ENCODE results near the gene APOBEC4. TPM values are rescaled to one million over a fixed set of nuclear protein-coding genes. Genes with fewer than 3 reads are reported as not detected.

Gene APOBEC4
- total and polyA plus RNA-seq, 2 of the 4 experiments (the other 2 are of a cell fraction): not detected

- WGBS, 2 experiments (ENCODE audit: extremely low coverage in 2 of 2, insufficient read length in 1 of 2): 100% methylated on average over 1 of the region's 8 CpGs; no CpG with 5 or more reads in 1 of the 2 experiments
- dilution Hi-C loops (cut with HindIII; ENCODE audit: low sequenced_read_pairs, unreplicated experiment): no loop called here
- no peak overlapping the region for H2BK15ac ChIP-seq (ENCODE audit: low read depth, low read length)
- H2BK20ac ChIP-seq (ENCODE audit: low read depth, low read length): no peak overlapping the region
- no peak overlapping the region for H2AK5ac ChIP-seq (ENCODE audit: low read depth, low read length)
- H2BK120ac ChIP-seq (ENCODE audit: low read depth, low read length): no peak overlapping the region
- no peak overlapping the region for H3K4me3 ChIP-seq (ENCODE audit: insufficient read depth, low read depth, low read length)
- H4K5ac ChIP-seq (ENCODE audit: low read depth, low read length): no peak overlapping the region
- CTCF ChIA-PET: interaction anchor here (1.2 kb wide), 1 partner anchor 267 kb away, joined by 6 read pairs; no protein-coding TSS in a partner anchor
- no peak overlapping the region for H3K23ac ChIP-seq (ENCODE audit: low read depth, low read length)
- H4K8ac ChIP-seq (ENCODE audit: low read depth in 2 of 2, low read length in 2 of 2): no peak overlapping the region
- H3K4me1 ChIP-seq (ENCODE audit: control insufficient read depth, insufficient read depth, low read length): no peaks in the 10 kb centered on the region
- in situ Hi-C loops (cut with MboI; ENCODE audit: low sequenced_read_pairs): loop anchor here (10.0 kb wide), 1 partner anchor 397 kb away; no protein-coding TSS in a partner anchor
- H3K14ac ChIP-seq (replicated peaks; ENCODE audit: low read depth, low read length): no peak overlapping the region
- no peak for TF ChIP-seq MAFK (IDR thresholded peaks at IDR 0.05; ENCODE audit: low read depth, low read length)
- no peak for TF ChIP-seq MXI1 (IDR thresholded peaks at IDR 0.05; ENCODE audit: borderline replicate concordance, low read depth, low read length)
- no peak for TF ChIP-seq USF2 (IDR thresholded peaks at IDR 0.05; ENCODE audit: low read depth, low read length)
- TF ChIP-seq RFX5 (IDR thresholded peaks at IDR 0.05; ENCODE audit: low read depth, low read length): no peak
- TF ChIP-seq NFE2L2 (IDR thresholded peaks at IDR 0.05; ENCODE audit: low read depth, low read length): no peak
- no peak for TF ChIP-seq MAZ (IDR thresholded peaks at IDR 0.05; ENCODE audit: borderline replicate concordance, low read depth, low read length)
- TF ChIP-seq RCOR1 (IDR thresholded peaks at IDR 0.05; ENCODE audit: insufficient replicate concordance, low read length): no peak
- TF ChIP-seq POLR2A (IDR thresholded peaks at IDR 0.05; ENCODE audit: low read depth, low read length): no peak
- TF ChIP-seq CTCF (conservative IDR thresholded peaks at IDR 0.05; ENCODE audit: low read depth, low read length): no peak
- no peak for TF ChIP-seq CEBPB (IDR thresholded peaks at IDR 0.05; ENCODE audit: low read depth, low read length)
- no peak for TF ChIP-seq BHLHE40 (IDR thresholded peaks at IDR 0.05; ENCODE audit: low read depth, low read length)
- TF ChIP-seq ELK1 (IDR thresholded peaks at IDR 0.05; ENCODE audit: borderline replicate concordance, low read depth, low read length): no peak
- TF ChIP-seq FOS (IDR thresholded peaks at IDR 0.05; ENCODE audit: low read depth, low read length): no peak
- no peak for TF ChIP-seq CHD1 (IDR thresholded peaks at IDR 0.05; ENCODE audit: low read depth, low read length)
- TF ChIP-seq RAD21 (IDR thresholded peaks at IDR 0.05; ENCODE audit: low read length): no peak
- TF ChIP-seq SMC3 (IDR thresholded peaks at IDR 0.05; ENCODE audit: low read depth, low read length): no peak
- no peaks in the 10 kb centered on the region for H3K9me3 ChIP-seq (ENCODE audit: control insufficient read depth, insufficient read depth, low read length)
- no peak for DNase-seq
- H3K27ac ChIP-seq (ENCODE audit: insufficient read depth, low read length): no peak overlapping the region
- POLR2A ChIA-PET (ENCODE audit: unreplicated experiment): no interaction called here
- no peak overlapping the region for H4K91ac ChIP-seq (ENCODE audit: insufficient read depth, low read depth, low read length)
- intact Hi-C loops (cut with micrococcal nuclease): no loop called here
- H3K18ac ChIP-seq (ENCODE audit: low read depth, low read length): no peak overlapping the region
- no peaks in the 10 kb centered on the region for H3K36me3 ChIP-seq (ENCODE audit: control insufficient read depth, insufficient read depth, low read length)
- no peak overlapping the region for H2AK9ac ChIP-seq (replicated peaks; ENCODE audit: low read depth, low read length, poor library complexity)
- ATAC-seq (ENCODE audit: low read depth): no peak
- no peak overlapping the region for H3K4ac ChIP-seq (ENCODE audit: low read depth, low read length)
- H2BK5ac ChIP-seq (ENCODE audit: low read depth, low read length, poor library complexity, severe bottlenecking): no peak overlapping the region
- no peak overlapping the region for H3K4me2 ChIP-seq (ENCODE audit: low read depth, low read length)
- H3K27me3 ChIP-seq (ENCODE audit: control insufficient read depth, insufficient read depth, low read length): no peaks in the 10 kb centered on the region
- no peak overlapping the region for H3K9ac ChIP-seq (ENCODE audit: low read depth, low read length)
- BruUV-seq (replicated peaks): no TSS peak
- H4K20me1 ChIP-seq (ENCODE audit: insufficient read depth, low read length): no peaks in the 10 kb centered on the region
- no peak overlapping the region for H2AFZ ChIP-seq (replicated peaks; ENCODE audit: low read length, poor library complexity)
- H3K9me1 ChIP-seq (ENCODE audit: insufficient read depth, low read length): no peaks in the 10 kb centered on the region
- peaks cover 3 to 15% of the 10 kb centered on the region in 2 experiments; a peak in 2 of 4 replicates for H3K79me1 ChIP-seq (ENCODE audit: low read depth in 1 of 2, low read length in 2 of 2)
- H3K56ac ChIP-seq (ENCODE audit: extremely low read depth, insufficient read depth, low read length): no peak overlapping the region
Observed at GRCh38 chr1:183648042-183648441, 5.1 kb downstream of the APOBEC4 start.
